Right renal pelvis (tissue), 4 donors: ENCODE results near the gene DPPA5. TPM values are rescaled to one million over a fixed set of nuclear protein-coding genes. Genes with fewer than 3 reads are reported as not detected.
A peak's percentile ranks its signal among the peaks of the same experiment; 100 is the strongest.
"Not testable (repeated sequence)": the region's sequence is repeated elsewhere in the genome, so short reads cannot be mapped to it uniquely, and the experiment has no call there.

Experiments used
- DNase-seq, 4 donors: peaks; one replicate each; pipeline ENCODE4 v3.0.0-alpha.2; 2013; ENCODE audit warnings: low read depth in 4 of 4, low spot score in 3 of 4, missing footprints in 1 of 4
- polyA plus RNA-seq, 4 donors: library from polyadenylated mRNA; unstranded; fragments of 120-200 nt; gene quantifications; one replicate each; pipeline ENCODE4 v1.2.1, GENCODE V29; 2013; ENCODE audit not compliant: insufficient read length in 4 of 4

The DPPA5 gene
- polyA plus RNA-seq, 4 donors, result not detected

DNA sequence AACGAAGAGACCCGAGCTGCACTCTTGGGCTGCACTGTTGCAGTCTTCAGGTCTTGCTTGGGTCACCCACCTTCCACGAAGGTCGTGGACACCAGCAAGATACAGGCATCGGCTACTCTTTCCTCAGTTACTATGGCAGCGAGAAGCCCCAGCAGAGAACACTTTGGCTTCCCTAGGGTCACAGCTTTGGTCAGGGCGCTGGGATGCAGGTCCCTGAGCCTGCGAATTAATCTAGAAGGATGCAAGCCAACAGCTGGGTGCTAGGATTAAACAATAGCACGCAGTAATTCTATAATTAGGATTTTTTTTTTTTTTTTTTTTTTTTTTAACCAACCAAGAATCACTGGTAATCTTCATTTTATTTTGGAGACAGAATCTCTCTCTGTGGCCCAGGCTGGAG lies 10.5 kb upstream of the DPPA5 start:
- DNase-seq, result no peak

DNA sequence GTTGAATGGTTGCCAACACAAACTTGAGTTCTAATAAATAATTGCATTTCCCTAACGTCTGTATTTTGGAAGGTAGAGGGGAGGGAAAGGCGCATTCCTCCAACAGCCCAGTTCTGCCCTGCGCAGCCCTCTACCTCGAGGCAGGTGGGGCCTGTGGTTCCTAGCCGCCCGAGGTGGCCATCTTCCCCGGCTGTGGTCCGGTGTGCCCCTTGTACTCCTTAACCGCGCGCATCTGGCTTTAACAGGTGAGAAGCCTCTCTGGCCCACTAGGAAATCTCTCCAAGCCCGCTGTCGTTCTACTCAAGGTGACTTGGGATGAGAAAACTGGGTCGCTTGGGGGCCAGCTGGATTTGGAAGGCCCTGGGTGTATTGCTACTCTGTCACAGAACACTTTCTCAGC lies 10.0 kb upstream of the DPPA5 start:
- DNase-seq, result no peak

DNA sequence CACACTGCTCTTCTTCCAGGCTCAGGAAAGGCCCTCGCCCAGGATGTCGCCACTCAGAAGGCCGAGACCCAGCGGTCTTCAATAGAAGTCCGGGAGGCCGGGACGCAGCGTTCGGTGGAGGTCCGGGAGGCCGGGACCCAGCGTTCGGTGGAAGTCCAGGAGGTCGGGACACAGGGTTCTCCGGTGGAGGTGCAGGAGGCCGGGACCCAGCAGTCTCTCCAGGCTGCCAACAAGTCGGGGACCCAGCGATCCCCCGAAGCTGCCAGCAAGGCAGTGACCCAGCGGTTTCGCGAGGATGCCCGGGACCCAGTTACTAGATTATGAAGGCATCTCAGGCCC lies 9.4 kb upstream of the DPPA5 start:
- DNase-seq, result no peak

DNA sequence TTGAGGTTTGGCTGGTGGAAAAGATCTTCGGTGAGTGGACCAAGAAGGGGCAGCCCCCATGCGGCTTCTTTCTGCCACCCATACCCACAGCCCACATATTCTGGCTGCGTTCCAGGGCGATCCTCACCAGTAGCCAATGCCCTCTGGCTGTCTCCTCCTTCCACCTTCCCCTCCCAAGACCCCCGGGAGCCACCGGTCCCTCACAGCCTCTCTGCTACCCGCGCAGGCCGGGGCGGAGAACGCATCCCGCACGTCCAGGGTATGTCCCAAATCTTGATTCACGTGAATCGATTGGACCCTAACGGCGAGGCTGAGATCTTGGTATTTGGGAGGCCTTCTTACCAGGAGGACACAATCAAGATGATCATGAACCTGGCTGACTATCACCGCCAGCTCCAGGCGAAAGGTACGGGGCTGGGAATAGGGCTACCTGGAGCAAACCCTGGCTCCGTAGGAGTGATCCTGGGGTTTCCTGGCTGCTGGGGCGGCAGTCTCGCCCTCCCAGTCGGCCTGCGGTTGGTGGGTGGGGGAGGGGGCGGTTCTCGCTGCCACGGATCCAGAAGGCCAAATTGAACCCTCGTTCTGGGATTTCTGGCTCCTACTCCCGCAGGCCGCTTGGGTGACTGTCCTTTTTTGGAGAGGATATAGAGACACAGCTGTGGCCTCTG lies 8.9 kb upstream of the DPPA5 start:
- no peak for DNase-seq

DNA sequence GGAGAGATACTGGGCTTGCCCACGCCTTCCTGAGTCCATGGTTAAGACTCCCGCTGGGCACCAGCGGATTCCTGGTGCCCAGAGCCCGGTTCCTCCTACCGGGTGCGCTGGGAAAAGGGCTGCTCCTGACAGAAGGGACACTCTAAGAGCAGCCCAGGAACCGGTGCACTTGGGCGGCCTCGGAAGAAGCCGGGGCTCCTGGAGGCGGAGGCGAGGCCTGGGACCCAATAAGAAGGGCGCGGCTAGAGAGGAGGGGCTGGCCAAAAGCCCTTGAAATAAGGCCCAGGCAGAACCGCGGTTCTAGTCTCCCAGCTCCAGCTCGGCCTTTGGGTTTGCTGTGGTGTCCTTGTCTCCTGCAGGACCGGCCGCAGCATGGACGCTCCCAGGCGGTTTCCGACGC lies 8.3 kb upstream of the DPPA5 start, which contains the start of gene KHDC3L:
Gene KHDC3L (plus strand): TSS at position 301 of the 400 bp plus-strand sequence. CDS start 72 bp downstream, at position 373.
- DNase-seq, result no peak

DNA sequence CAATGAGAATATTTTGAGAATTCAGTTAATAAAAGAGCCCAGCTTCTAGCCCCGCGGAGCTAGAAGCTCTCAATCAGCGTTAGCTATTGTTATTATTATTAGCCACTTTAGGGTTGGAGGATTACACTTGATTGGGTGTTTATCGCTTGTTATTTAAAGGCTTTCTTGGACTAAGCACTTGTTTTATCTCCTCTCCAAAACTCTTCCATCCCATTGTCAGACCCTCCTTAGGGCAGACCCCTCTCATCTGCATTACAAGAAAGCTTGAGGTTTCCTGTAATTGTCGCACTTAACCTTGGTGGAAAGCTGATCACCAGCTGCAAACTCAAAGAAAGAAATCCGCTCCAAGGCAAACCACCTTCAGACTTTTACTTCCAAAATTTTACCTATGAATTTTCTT lies 4.8 kb downstream of the DPPA5 start:
- DNase-seq, result no peak

DNA sequence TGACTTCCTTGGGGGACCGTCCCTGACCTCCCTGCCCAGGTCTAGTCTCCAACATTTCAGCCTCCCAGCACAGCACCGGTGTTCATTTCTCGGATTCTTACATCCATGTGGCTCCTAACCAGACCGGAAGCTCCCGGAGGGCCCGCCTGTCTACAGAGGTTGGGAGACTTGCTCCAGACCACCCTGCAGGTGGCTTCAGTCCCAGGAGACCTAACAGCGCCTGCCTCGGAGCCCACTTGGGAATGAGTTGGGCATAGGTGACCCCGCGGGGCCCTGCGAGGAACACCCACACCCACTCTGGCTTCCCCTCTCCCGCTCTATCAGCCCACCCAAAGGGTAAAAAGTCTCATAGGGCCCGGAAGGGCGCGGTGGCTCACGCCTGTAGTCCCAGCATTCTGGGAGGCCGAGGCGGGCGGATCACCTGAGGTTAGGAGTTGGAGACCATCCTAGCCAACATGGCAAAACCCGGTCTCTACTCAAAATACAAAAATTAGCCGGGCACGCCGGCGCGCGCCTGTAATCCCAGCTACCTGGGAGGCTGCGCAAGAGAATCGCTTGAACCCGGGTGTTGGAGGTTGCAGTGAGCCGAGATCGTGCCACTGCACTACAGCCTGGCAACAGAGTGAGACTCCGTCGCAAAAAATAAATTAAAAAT lies 5.4 kb downstream of the DPPA5 start:
- no peak for DNase-seq

DNA sequence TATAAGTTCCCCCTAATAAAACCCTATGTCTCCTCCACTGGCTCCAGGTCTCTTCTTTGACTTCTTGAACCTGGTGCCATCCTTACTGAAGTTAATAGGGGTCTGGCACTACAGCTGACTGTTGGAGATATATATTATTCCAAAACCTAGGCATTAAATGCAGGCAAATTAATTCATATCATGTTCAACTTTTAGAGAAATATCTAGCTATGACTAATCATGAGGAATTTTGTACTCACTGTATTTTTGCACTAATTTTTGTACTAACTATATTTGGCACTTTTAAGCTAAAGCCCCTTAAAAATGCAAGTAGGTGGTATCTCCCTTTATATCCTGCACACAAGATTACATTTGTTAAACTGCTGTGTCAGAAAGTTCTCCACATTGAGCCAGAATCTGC lies 10.9 kb downstream of the DPPA5 start:
- DNase-seq, result no peak

DNA sequence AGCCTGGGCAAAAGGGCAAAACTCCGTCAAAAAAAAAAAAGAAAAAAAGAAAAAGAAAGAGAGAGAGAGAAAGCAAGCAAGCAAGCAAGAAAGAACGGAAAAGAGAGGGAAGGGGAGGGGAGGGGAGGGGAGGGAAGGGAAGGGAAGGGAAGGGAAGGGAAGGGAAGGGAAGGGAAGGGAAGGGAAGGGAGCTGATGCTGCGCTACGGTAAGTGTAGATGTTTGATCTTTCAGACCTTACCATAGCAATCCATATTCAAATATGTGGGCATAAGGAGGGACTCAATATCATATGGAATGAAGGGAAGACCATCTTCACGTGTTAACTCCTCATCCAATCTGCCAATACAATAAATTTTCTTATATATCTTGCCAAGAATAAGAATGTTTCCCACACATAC lies 11.9 kb downstream of the DPPA5 start:
- no peak for DNase-seq

DNA sequence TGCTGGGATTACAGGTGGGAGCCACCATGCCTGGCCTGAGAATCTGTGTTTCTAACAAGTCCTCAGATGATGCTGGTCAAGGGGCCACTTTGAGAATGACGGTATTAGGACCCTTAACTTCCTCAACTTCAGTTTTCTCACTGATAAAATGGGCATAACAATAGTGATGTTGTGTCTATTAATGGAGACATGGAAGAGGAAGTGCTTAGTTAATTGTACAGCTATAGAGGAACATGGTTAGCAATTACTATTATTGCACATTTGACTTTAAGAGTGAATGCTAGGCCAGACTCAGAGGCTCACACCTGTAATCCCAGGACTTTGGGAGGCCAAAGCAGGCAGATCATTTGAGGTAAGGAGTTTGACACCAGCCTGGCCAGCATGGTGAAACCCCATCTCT lies 12.7 kb downstream of the DPPA5 start:
- DNase-seq, result no peak

DNA sequence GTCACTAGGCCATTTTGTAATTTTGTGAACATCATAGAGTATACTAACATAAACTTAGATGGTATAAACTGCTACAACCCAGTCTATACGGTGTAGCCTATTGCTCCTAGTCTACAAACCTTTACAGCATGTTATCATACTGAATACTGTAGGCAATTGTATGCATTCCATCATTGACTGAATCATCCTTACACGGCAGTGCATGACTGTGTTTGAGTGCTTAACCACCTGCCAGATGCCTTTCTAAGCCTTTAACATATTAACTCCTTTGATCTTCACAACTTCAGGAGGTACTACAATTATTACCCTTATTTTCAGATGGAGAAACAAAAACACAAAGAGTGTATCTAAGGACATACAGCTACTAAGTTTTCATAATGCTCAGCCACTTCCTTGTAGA lies 14.0 kb downstream of the DPPA5 start:
- DNase-seq, result no peak

DNA sequence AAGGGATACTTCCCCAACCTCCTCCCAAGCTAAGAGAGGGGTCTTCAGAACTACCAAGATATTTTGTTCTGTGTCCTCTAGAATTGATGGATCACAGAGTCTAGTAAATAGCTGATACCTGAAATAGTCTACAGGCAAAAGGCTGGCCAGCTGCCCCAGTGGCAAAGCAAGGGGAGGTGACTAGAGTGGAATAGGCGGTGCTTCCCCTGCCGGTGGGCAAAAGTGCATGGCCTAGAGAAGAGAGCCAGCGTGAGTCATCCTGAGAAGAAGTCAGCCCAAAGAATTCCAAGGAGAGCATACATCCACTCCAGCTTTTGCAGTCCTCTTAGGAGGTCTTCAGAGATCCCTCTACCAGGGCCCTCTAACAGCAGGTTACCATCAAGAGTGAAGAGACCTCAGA lies 14.7 kb downstream of the DPPA5 start:
- DNase-seq, result no peak

DNA sequence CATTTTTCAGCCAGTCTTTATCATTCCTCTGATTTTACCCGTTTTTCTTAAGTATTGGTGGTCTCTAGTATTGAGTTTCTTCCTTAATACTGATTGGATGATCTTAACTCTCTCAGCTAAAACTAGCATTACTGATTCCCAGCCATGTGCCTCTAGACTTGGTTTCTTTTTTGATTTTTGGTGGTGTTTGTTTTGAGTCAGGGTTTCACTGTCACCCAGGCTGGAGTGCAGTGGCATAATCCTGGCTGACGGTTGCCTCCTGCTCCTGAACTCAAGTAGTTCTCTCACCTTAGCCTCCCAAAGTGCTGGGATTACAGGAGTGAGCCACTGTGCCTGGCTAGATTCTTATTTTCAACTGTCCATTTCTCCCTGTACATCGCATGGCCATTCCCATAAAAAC lies 24.9 kb downstream of the DPPA5 start:
- no peak for DNase-seq

DNA sequence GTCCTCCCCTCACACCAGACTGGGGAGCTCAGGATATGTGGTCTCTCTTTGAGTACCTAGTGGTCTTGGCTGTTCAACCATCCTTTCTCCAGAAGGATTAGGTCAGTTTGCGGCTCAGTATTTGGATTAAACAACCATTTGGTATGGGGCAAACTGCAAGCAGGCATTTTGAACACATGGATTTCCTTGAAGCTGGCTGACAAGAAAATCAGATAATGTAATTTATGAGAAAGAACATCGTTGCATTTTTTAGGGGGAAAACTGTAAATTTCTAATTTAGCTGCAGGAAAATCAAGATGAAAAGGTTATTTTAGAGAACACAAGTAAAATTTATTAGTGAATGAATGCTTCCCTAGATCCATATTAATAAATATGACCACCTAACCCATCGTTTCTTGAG lies 25.3 kb downstream of the DPPA5 start:
- DNase-seq, result no peak

DNA sequence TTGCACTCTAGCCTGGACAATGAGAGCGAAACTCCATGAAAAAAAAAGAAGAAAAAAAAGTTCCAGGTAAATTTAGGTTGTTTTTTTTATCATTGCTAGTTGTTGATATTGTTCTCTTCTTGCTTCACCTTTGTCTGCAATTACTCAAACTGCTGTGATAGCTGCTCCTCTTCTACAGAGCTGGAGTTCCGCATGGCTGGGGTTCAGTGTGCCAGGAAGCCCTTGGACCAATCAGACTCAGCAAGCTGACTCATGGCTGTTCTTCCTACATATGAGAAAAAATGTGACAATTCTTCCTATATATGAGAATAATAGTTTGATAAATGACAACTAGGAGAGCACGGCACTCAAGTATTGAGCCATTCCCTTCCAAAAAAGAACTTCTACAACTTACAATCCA lies 28.4 kb downstream of the DPPA5 start:
- no peak for DNase-seq

DNA sequence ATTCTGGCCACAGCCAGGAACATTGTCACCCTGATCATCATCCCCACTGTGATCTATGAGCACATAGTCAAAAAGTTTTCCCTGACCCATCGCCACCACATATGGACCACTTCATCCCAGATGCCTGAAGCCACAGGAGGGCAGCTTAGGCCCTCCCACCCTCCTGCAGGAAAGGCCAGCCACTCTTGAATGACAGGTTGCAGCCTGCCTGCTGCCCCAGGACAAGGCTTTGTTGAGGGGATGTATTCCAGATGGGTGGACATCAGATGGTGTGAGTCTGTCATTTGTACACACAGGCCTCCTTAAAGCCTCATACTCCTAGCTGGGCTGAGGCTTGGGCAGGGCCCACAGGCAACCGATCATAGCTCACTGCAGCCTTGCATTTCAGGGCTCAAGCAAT lies 30.8 kb downstream of the DPPA5 start:
- DNase-seq, result no peak

DNA sequence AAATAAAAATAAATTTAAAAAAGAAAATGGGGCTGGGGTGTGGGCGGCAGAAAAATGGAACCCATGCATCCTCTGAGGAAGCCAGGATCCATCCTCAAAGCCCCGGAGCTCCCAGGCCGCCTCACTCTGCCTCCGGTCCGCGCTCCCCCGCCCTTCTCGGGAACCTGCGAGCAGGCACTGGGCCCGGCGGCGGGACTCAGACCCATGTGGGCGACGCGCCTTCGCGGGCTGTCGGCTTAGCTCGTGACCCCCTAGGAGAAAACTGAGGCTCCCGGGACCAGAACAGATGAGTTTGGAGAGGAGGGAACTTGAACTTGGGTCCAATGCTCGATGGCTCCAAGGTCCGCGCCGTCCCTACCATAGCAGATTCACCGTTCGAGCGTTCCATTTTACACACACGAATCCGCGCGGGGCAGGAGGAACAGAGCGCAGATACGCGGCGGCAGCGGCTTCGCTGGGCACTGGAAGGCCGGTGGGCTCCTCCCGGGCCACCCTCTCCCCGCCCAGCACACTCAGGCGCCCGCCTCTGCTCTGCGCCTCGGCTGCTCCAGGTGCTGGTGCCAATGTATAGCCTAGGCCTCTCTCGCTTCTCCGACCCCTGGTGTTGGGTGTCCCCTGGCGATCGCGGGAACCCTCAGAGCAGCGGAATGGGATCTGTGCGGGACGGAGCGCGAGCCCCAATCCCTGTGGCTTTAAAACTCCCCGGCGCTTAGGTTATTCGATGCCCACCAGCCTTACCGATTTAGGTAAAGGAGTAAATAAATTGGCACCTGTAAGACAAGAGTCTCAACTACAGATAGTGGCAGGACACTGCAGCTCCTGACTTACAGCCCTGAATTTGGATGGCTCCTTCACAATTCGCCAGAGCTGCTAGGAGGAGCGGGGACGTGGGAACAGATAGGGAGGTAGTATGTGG lies 39.2 kb downstream of the DPPA5 start:
- no peak for DNase-seq

DNA sequence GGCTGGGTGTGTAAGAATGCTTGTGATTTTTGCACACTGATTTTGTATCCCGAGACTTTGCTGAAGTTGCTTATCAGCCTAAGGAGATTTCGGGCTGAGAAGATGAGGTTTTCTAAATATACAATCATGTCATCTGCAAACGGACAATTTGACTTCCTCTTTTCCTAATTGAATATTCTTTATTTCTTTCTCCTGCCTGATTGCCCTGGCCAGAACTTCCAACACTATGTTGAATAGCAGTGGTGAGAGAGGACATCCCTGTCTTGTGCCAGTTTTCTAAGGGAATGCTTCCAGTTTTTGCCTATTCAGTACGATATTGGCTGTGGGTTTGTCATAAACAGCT lies 43.6 kb downstream of the DPPA5 start:
- not testable (repeated sequence) for DNase-seq

DNA sequence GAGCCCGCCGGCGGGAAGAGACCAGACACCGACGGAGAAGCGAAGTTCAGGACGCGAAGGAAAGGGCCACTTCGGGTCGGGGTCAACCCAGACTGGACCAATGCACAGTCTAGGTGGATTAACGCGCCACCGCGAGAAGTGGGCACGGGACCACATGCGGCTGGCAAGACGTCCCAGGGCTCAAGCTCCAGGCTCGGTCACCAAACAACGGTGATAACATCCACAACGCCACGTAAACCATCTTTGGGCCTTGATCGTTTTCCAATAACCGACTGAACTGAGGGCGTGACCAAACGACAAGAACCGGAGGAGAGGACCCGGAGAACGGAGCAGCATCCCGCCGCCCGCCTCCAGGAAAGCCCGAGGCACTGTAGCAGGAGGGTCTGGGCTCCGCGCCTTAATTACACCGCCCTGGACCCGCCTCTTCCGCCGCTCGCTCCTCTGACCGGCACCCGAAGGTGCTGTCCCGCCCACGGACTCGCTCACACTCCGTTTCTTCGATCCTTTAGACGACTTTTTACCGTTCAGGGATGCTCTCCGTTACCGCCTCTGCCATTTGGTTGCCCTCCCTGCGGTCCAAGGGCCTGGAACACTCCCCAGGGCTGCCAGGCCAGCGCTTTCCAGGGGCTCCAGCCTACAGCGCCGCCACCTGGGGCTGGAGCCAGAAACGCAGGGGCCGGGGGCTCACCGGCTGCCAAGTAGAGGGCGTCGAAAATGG lies 44.1 kb downstream of the DPPA5 start:
- peak in 2 of 4 donors; percentile 38 to 60 for DNase-seq

DNA sequence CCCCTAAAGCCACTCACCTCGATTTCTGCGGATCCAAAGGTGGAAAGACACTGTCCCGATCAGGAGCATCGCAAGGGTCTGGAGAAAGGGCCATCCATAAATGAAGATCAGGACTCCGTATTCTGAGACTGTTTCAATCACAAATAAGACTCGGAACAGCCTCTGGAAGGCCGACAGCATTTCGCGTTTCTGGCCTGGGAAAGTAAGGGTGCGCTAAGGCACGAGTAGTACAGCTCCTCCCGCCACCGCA lies 44.6 kb downstream of the DPPA5 start:
- DNase-seq, result no peak
